GM12875 (cell line): ENCODE measurements around the gene IFNLR1.

Experiments used
- H3K4me3 ChIP-seq: one replicate; pipeline ENCODE4 v1.5.1; 2011; ENCODE audit warnings: low read depth, low read length, control low read depth
- TF ChIP-seq, protein P1 (sequence below): IDR thresholded peaks from 2 replicates; pipeline ENCODE4 v1.5.1; 2011; ENCODE audit warnings: low read depth, mild to moderate bottlenecking, control low read depth, inconsistent platforms, low read length, moderate library complexity, borderline replicate concordance; ENCODE audit not compliant: insufficient read depth

The IFNLR1 gene

DNA sequence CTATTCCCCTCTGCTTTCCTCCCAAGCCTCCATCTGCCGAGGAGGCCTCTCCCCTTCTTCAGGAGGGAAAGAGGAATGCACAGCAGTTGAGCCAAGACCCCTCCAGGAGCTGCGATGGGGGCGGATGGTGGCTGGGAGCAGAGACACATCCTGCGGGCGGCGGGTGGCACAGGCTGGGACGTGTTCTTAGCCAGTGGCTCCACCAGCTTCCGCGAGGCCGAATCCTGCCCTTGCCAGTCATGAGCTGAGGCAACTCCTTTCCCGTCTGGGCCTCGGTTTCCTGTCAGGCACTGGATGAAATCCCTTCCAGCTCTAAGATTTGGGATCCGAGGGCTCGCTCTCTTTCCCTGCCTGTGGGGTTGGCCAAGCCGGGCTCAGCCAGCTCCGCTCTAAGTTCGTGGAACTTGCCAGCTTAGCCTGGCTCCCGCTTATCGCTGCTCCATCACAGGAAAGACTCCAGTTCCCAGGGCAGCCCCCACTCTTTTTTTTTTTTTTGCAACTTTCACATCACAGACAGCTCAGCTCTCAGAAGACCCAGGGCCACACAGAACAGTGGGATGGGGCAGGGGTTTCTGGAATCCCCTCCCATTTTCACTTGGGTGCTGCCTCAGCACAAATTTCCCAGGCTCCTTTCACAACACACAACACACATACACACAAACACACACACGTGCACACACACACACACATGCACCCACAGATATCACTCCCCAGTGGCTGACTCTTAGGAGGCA, 75.7 kb downstream of the IFNLR1 start:
- TF ChIP-seq, protein P1, sequence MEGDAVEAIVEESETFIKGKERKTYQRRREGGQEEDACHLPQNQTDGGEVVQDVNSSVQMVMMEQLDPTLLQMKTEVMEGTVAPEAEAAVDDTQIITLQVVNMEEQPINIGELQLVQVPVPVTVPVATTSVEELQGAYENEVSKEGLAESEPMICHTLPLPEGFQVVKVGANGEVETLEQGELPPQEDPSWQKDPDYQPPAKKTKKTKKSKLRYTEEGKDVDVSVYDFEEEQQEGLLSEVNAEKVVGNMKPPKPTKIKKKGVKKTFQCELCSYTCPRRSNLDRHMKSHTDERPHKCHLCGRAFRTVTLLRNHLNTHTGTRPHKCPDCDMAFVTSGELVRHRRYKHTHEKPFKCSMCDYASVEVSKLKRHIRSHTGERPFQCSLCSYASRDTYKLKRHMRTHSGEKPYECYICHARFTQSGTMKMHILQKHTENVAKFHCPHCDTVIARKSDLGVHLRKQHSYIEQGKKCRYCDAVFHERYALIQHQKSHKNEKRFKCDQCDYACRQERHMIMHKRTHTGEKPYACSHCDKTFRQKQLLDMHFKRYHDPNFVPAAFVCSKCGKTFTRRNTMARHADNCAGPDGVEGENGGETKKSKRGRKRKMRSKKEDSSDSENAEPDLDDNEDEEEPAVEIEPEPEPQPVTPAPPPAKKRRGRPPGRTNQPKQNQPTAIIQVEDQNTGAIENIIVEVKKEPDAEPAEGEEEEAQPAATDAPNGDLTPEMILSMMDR, result no peak
- H3K4me3 ChIP-seq, result no peak overlapping the region

DNA sequence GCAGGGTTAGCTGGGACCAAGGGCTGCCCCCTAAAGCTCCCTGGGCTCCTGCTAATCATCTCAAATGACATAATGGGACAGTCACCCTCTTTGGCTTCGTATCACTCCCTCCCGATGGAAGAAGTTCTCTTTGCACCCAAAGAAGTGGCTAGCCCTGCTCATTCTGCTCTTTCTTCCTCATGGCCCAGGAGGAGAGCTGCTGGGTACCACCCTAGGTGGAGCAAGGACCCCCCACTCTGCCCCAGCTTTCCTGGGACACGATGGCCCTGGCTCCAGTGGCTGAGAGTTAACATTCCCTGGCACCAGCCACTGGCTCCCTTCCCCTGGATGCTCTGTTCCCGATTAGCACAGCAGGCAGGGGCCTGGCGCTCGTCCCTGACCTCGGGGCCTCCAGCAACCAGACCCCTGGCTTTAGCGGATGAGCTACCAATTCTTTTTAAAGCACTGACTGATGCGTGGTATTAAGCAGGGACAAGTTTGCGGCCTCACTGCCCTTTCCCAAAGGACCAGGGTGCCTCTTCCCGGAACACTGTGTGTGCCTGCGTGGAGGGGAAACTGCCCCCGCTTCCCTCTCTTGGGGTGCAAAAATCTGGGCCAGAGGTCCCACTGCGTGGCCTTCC, 76.3 kb downstream of the IFNLR1 start:
- TF ChIP-seq, protein P1, result no peak
- H3K4me3 ChIP-seq, result no peak overlapping the region

DNA sequence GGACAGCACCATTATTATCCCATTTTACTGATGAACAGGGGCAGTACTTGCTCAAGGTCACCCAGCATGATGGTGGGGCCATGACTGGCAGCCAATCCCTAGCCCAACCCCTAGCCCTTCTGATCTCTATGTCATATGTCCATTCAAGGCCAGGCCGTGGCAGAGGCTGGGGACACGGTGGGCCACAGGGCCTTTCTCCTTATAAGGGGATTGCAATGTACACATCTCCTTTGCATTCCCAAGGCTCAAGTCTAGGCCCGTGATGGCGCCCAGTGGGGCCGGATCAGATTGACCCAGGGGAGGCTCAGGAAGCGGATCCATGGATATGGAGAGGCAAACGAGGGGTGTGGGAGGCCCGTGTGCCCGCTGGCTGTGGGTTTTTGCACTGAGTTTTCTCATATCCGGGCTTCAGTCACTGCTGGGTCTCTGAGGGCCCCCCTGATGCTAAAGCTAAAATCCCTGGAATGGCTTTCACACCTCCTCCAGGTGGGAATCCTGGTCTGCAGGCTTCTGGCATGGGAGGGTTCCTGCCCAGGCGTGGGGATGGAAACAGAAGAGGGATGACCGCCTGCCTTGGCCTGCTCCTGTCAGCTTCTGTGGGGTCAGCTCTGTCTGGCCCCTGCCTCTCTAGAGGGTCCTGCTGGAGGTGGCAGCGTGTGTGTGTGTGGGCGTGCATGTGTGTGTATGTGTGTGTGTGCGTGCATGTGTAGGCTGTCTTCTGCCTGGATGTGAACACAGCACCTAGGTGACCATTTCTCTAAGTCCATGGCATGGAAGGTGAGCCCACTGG, 77.2 kb downstream of the IFNLR1 start:
- TF ChIP-seq, protein P1, result no peak
- H3K4me3 ChIP-seq, result no peak overlapping the region

DNA sequence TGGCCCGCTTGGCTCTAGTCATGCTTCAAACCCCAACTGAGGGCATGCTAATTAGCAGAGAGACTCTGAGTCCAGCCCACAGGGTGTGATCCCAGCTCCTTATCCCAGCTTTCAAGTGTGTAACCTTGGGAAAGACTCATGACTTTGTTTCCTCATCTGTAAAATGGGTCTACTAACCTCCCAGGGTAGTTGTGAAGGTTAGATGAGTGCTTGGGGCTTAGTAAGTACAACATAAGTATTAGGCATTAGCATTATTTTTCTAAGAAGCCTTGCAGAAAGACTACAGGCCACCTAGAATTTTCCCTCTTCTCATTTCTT, 78.0 kb downstream of the IFNLR1 start:
- TF ChIP-seq, protein P1, result no peak
- no peak overlapping the region for H3K4me3 ChIP-seq

DNA sequence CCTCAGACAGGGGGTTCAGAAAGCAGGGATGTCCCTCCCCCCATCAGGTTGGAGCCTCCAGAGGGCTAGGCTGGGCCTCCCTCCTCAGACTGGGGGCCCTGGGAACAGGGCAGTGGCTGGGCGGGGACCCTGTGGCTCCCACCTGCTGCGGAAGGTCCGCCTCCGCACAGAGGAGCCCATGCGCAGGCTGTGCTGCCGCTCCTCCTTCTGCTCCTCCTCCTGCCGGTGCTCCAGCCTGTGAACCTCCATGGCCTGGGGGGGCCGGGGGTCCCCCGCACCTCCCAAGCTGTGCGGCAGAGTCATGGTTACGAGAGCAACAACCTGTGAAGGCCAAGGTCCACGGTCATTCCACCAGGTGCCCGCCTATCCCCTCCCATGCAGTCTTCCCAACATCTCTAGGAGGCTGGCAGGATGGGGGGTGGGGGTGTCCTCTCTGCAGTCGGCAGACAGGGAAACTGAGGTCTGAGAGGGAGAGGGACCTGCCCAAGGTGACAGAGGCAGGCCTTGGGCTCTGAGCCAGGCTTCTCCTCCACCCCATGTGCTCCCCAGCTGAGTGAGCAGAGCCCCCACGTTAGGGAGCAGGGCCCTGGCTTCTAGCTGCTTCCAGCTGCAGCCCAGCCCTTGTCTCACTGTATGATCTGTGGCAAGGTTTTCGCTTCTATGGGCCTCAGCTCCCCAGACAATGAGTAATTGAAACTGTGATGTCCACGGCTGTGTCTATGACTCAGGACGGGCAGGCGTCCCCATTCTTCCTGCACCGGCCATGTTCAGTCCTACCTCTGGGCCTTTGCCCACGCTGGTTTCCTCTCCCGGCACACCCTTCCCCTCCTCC, 78.5 kb downstream of the IFNLR1 start:
- TF ChIP-seq, protein P1, result no peak

DNA sequence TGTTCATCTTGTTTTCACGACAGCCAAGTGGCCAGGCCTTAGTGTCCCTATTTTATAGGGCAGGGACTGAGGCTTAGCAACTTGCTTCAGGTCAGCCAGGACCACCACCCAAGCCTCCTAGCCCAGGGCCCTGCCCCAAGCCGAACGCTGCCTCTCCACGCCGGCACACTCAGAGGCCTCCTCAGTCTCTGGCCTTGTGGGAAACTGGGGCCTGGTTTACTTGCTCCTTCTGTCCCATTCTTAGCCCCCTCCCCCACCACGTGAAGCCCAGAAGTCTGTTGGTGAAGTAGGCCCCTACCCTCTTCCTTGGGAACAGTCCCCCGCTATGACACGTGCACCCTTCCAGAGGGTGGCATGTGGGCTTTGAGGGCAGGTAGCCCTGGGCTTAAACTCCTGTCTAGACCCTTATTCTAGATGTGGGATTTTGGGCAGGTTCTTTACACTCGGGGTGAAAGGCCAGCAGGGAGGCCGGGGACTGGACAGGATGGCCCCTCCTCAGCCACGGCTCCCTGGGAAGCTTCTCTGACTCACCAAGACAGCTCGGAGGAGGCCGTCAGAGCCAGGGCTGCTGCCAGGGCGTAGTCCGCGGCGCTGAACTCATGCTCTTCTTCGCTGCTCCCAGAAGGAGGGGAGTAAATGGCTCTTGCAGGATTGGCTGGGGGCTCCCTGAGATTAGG, 79.5 kb downstream of the IFNLR1 start:
- TF ChIP-seq, protein P1, result no peak
- no peak overlapping the region for H3K4me3 ChIP-seq

More for the DNA sequence above, 78.5 kb downstream of the IFNLR1 start:
- H3K4me3 ChIP-seq, result no peak overlapping the region
